Omental fat pad (tissue), 4 donors: ENCODE data around the gene TACR2. TPM values are rescaled to one million over a fixed set of nuclear protein-coding genes. Genes with fewer than 3 reads are reported as not detected.

Experiments
- ATAC-seq: fragments of 150-250 bp; one replicate; pipeline ENCODE4 v1.9.1; 2016; ENCODE audit warnings: mild to moderate bottlenecking, moderate library complexity; ENCODE audit not compliant: low FRiP score
- DNase-seq: peaks from one replicate; pipeline ENCODE4 v3.0.0-alpha.2; 2019; ENCODE audit warnings: low spot score
- total RNA-seq, 4 donors: library from RNA; depleted of rRNA; stranded (reverse); fragments of >200 nt; gene quantifications; one replicate each; pipeline ENCODE4 v1.1.0, GENCODE V29; 2016
- TF ChIP-seq, protein P1 (sequence below), 3 donors: fragments of 450-650 bp; IDR thresholded peaks; one replicate each; pipeline ENCODE4 v1.5.1; 2016 to 2017; ENCODE audit warnings: antibody characterized with exemption in 3 of 3, mild to moderate bottlenecking in 3 of 3, moderate library complexity in 2 of 3

The TACR2 gene
- total RNA-seq, 4 donors from 2014 or later = 0.44 to 0.96 (median 0.74) TPM; not detected in 1

DNA sequence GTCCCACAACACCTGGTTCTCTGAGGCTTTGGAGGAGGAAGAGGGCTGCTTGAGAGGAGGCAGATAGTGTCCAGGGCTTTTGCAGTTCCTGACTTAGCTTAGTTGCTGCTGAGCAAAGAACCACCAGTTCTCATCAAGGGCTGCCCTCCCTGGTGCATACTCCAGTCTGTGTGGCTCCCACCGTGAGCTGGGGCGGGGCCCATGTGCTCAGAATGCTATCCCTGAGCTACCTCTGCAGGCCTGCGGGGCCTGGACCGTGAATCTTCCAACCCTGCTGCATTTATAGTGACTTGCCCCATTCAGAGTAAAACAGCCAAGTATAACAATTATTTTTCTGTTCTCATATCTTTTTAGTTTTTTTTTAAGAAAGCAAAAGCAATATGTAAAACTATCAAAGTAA, 49.2 kb downstream of the TACR2 start:
- ATAC-seq (no peak), DNase-seq (no peak)
- TF ChIP-seq, protein P1, sequence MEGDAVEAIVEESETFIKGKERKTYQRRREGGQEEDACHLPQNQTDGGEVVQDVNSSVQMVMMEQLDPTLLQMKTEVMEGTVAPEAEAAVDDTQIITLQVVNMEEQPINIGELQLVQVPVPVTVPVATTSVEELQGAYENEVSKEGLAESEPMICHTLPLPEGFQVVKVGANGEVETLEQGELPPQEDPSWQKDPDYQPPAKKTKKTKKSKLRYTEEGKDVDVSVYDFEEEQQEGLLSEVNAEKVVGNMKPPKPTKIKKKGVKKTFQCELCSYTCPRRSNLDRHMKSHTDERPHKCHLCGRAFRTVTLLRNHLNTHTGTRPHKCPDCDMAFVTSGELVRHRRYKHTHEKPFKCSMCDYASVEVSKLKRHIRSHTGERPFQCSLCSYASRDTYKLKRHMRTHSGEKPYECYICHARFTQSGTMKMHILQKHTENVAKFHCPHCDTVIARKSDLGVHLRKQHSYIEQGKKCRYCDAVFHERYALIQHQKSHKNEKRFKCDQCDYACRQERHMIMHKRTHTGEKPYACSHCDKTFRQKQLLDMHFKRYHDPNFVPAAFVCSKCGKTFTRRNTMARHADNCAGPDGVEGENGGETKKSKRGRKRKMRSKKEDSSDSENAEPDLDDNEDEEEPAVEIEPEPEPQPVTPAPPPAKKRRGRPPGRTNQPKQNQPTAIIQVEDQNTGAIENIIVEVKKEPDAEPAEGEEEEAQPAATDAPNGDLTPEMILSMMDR (IDR thresholded peaks at IDR 0.05) = no peak

GRCh38 chr10:69366738-69367137, 50.0 kb downstream of the TACR2 start:
- DNase-seq = no peak
- no peak for ATAC-seq
- TF ChIP-seq, protein P1 (IDR thresholded peaks at IDR 0.05) = no peak

- TF ChIP-seq, protein P1 (IDR thresholded peaks at IDR 0.05) = no peak
- DNase-seq (no peak), ATAC-seq (no peak)
Observed at GRCh38 chr10:69364232-69364940, 52.3 kb downstream of the TACR2 start.

GRCh38 chr10:69363666-69364065, 53.1 kb downstream of the TACR2 start:
- TF ChIP-seq, protein P1 (IDR thresholded peaks at IDR 0.05) = no peak
- ATAC-seq (no peak), DNase-seq (no peak)

GRCh38 chr10:69362471-69362954, 54.2 kb downstream of the TACR2 start:
- TF ChIP-seq, protein P1 (IDR thresholded peaks at IDR 0.05) = no peak
- no peak for DNase-seq
- no peak for ATAC-seq

- ATAC-seq = no peak
- DNase-seq = no peak
- TF ChIP-seq, protein P1 (IDR thresholded peaks at IDR 0.05) = no peak
Observed at GRCh38 chr10:69361303-69361614, 55.5 kb downstream of the TACR2 start.
